Activated T-helper 9 cell treated with anti-CD3 and anti-CD28 coated beads, Interleukin-2, amount 50 U/mL, for 16 hours (primary cell): Measurements from ENCODE around the gene TTK.

Source experiments
- DNase-seq: peaks from one replicate; pipeline ENCODE4 v3.0.0-alpha.2; 2020; ENCODE audit warnings: low read depth

Gene TTK

DNA sequence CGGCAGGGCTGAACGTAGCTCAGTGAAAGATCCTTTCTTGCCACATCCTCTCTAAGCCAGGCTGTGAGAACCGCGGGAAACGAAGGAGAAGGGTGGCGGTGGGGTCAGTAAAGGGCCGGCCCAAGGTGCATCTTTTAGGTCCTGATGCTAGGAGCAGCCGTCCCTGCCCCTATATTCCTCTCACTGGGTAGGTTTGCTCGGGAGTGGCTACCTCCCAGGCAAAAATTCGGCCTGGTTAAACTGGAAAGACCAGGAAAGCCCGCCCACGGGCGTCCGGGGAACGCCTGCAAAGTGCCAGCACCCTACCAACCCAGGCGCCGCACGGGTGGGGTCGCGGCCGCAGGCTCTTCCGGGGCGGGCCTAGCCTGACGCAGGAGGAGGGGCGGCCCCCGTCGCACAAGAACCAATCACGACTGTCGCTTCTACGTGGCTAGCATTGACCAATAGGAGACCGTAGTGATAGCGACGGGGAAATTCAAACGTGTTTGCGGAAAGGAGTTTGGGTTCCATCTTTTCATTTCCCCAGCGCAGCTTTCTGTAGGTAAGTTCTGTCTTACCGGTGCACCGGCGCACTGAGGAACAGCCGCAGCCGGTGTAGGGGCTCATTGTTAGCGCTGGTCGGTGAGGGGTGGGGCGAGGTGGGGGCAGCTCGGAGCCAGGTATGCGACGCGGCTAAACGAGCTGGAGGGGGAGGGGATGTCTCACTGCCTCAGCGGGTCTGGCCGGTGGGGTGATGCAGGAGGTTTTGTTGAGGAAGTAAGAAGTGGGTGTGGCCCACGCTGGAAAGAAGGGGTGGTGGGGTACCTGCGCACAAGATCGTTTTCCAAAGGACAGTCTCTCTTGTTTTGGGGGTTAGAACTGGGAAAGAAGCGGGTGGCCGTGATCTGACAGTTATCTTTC, at the start of gene TTK:
TTK (plus strand) TSS at position 477 of the 900 bp plus-strand sequence. CDS start 1,195 bp downstream, outside the sequence.
- peak; percentile 86 for DNase-seq

DNA sequence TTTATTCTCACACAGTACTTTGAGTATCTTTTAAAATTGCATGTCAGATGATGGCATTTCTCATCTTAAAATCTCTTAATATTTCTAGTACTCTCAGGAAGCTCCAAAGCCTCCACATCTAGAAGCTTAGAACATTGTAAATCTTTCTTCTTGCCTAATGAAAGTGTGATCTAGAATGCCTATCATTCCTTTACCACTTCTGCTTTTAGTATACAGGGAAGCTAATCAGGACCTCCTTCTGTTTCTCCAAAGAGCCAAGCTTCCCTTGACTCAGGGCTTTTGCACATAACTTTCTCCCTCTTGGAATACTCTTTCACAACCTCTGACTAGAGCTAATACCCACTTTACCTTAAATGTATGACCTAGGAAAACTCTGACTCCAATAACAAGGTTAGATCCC, 49.6 kb upstream of the TTK start:
- no peak for DNase-seq

DNA sequence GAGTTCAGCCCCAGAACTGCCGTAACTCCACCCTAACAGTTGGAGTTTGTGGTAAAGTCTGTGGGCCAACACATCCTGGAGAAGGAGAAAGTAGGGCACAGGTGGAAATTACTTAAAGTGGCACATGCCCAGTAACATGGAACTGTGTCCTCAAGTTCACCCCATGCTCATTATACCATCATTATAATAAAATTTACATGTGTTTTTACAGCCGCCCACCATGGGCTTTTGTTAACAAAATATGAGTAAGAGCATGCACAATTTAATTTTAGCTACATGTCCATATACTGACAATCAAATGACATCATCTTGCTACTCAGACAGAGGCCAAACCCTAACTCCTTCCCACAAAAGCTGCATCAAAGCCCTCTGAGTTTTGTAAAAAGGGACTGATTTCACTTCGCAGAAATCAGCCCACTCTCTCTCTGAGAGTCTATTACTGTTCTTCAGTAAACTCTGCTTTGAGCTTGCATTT, 39.8 kb upstream of the TTK start:
- no peak for DNase-seq

DNA sequence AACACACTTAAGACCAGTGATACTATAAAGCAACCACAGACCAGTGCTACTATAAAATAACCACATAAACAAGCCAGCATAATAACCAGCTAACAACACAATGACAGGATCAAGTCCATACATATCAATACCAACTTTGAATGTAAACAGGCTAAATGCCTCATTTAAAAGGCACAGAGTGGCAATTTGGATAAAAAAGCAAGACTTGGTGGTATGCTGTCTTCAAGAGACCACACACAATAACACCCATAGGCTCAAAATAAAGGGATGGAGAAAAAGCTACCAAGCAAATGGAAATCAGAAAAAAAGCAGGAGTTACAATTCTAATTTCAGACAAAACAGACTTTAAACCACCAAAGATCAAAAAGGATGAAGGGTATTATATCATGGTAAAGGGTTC, 37.3 kb upstream of the TTK start:
- no peak for DNase-seq

DNA sequence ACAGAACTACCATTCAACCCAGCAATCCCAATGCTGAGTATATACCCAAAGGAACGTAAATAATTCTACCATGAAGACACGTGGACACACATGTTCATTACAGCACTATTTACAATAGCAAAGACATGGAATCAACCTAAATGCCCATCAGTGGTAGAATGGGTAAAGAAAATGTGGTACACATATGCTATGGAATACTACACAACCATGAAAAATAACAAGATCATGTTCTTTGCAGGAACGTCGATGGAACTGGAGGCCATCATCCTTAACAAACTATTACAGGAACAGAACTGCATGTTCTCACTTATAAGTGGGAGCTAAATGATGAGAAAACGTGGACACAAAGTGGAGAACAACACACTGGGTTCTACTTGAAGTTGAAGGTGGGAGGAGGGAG, 34.7 kb upstream of the TTK start:
- no peak for DNase-seq

DNA sequence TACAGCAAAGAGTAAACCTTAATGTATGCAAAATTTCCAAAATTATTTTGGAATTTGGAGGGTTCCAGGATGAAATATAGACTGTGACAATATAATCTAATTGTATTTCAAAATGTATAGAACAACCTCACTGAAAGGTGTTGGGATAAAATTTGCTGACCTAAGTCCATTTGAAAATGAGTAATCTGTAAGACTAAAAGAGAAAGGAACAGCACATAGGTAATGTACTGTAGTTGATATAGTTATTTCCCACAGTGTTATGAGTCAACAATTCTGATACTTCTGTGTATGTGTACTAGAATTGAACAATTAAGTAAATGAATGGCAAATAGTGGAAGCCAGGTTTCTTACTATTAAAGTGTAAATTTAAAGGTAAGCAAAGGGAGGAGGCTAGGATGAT, 33.3 kb upstream of the TTK start:
- no peak for DNase-seq

DNA sequence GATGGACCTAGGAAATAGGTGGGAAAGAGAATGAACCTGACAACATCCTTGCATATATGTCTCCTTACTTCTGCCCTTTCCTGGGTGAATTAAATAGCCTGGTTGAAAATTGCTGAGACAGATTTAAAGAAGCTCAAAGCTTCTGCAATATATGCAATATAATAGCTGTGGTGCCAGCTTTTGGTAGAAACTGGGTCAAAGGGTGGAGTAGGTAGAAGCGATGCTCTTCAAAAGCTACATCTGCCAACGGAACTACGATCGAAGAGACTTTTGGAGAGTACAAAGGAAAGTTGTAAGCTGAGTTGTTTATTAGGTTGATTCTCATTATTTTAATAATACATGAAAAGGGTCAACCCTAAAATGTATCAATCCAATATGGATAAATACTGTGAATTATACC, 22.8 kb upstream of the TTK start:
- no peak for DNase-seq

DNA sequence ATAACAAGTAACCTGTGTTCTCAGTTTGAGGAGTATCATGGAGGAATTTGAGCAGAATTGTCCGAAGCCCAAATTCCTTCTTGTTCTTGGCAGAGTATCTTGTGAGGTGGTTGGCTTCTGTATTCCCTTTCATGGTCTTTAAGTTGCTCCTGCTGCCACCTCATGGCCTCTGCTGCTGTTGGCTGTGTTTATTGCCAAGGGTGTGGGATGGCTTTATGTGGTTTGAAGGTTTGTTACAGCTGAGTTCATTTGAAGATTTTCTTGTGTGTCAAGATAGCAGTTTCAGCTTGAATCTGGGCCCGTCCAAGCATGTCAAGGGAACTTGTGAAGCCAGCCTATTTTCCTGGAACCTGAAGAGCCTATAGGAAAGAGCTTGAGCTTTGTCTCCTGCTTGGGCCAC, 20.2 kb upstream of the TTK start:
- DNase-seq, result no peak

DNA sequence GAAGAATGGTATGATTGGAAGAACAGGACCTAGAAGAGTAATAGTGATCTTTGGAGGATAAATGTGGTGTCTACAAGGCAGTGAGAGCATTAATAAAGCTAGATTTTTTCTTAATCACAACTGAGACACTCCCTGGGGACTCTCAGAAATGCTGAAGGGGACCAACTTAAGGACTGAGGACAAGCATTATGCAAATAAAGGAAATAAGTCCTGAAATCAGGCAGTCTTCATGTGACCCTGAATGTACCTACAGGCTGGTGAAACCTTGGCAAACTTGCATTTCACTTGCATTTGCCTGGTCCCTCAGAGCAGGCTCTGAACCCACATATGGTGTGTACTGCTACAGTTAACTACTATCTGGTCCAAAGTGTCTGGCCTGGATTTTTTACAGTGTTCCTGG, 19.3 kb upstream of the TTK start:
- DNase-seq, result no peak

DNA sequence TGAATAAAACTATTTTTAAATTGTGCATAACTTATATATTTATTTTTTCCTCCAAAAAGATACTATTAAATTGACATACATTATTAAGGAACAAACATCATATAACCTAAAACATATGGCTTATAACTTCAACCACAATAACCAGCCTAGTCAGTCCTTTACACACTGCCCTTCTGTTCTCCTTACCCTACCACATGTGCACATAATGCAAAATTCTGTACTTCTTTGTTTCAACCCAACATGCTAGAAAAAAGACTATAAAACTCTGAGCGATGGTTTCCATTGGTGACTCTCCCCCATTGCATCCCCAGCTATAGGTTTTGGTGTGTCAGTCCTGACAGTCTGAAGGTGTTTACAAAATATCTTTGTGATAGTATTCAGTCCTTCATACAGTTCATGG, 14.8 kb upstream of the TTK start:
- no peak for DNase-seq

DNA sequence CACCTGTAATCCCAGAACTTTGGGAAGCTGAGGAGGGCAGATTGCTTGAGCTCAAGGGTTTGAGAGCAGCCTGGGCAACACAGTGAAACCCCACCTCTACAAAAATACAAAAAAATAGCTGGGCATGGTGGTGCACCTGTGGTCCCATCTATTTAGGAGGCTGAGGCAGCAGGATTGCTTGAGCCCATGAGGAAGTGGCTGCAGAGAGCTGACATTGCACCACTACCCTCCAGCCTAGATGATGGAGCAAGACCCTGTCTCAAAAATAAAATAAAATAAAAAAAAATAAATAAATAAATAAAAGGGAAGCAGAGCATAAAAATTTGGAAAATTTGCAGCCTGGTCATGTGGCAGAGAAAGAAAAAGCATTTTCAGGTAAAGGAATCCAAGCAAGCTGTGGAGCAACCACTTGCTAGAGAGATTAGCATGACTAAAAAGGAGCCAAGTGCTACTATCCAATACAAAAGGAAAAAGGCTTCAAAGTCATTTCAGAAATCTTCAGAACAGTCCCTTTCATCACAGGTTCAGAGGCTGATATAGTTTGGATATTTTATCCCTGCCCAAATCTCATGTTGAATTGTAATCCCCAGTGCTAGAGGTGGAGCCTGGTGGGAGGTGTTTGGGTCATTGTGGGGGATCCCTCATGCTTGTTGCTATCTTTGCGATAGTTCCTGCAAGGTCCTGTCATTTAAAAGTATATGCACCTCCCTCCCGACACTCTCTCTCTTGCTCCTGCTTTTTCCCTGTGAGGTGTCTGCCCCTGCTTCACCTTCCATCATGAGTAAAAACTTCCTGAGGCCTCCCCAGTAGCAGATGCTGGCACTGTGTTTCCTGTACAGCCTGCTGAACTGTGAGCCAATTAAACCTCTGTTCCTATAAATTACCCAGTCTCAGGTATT, 11.2 kb upstream of the TTK start:
- DNase-seq, result no peak

DNA sequence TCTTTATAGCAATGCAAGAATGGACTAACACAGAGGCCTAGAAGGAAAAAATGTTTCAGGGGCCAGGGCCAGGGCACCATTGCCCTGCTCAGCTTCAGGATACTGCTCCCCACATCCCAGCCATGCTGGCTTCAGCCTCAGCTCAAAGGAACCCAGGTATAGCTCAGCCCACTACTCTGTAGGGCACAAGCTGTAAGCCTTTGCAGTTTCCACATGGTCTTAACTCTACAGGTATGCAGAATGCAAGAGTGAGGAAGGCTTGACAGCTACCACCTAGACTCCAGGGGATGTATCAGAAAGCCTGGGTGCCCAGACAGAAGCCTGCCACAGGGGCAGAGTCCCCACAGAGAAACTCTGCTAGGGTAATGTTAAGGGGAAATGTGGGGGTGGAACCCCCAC, 10.5 kb upstream of the TTK start:
- no peak for DNase-seq

DNA sequence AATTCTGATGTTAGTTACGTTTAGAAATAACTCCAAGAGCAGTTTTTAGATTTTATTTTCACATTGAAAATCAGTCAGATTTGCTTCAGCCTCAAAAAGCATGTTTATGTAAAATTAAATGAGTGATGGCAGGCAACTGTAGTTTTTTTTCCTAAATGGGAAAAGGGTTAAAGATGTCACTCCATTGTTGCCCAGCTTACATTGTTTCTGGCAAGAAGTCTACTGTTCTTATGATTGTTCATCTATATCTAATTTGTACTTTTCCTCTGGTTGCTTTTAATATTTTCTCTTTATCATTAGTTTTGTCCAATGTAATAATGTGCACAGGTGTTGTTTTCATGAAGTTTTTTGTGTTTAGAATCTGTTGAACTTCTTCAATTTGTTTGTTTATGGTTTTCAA, 6.7 kb upstream of the TTK start:
- DNase-seq, result no peak

DNA sequence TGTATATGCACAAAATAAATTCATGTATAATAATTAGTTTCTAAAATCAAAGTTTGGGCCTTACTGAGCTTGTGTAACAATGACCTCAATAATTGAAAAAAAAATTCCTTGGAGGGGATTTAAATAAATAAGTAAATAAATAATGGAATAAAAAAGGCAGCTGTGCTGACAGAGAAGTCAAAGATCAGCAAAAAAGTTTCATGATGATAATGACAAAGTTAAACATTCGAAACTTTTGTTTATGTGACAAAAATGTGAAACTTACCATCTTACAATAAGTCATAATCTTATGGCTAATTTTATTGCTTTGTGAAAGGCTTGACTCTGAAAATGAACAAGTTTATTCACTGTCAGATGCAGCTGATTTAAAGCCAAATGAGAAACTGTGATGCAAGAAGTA, 3.1 kb upstream of the TTK start:
- DNase-seq, result no peak

DNA sequence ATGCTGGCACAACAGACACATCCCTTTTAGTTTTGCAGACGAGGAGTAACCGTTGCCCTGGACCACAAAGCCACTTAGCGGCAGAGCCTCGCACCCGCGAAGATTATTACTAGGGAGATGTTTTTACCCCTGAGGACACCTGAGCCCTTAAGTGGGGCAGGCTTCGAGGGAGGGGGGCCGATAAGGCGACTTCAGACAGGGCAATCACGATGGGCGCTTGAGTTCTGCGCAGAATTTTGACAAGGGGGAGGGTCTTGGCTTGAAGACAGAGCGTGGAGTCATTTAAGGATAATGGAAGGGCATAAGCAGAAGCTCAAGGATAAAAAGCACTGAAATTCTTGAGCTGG, 650 bp upstream of the TTK start:
- DNase-seq, result peak; percentile 8

DNA sequence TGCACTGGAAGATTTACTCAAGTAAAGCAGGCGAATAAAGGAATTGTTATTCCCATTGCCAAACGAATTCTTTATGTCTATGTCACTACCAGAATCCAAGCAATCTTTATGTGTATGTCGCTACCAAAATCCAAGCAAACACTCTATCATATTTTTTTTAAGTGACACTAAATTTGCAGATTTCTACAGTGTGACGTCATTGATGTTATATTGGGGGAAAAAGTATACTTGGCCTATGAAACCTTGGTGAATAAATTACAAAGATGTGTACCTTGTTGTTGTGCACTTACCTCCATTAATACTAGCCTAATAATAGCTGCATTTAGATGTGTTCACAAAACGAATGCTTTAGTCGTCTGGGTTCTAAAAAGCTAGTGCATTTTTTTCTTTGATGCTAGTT, 957 bp downstream of the TTK start:
- no peak for DNase-seq

DNA sequence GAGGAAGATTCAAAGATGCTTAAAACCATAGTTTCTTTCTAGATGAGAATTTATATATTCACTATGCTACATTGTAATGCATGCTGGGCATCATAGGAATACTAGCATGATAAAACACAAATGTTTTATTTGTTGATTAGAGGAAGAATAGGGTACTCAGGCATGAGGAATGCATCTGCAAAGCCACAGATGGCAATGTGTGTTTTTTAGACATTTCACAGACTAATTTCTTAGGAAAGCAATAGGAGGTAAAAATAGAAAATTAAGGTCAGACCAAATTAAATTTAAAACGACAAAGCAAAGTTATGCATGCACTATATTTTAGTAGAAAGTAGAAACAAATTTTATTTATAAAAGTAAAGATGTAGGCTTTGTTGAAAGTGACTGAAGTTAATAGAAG, 2.1 kb downstream of the TTK start:
- no peak for DNase-seq

DNA sequence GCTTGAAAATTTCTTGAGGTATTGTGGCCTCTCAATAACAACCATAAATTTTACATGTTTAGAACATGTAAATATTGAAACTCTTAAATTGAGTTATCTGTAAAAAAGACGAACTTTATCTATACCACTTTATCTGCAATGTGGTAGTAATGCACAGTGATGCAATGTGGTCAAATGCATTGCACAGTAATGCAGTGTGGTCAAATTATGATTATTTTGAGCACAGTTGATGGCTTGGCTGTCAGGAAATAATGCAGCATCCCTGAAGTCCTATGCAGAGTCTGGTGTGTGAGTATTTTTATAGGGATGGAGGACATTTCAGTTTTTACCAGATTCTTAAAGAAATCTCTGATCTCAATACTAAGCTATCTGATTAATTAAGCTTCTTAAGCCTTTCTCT, 5.1 kb downstream of the TTK start:
- DNase-seq, result no peak

DNA sequence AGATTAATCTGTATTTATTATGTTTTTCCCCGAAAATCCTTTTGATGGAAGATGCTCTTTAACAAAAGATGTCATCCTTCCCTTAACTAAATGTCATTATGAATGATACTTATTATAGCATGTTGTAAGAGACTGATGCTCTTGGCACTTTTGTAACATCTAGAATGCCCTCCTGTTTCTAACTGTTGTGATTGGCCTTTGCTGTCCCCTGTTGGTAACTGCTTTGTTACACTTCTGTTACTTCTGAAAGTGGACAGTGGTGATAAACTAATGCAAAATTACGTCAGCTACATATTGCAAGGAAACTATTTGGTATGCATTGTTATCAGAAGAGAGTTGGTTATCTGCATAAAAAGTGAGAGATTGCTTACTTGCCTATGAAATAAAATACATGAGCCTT, 5.8 kb downstream of the TTK start:
- DNase-seq, result no peak

DNA sequence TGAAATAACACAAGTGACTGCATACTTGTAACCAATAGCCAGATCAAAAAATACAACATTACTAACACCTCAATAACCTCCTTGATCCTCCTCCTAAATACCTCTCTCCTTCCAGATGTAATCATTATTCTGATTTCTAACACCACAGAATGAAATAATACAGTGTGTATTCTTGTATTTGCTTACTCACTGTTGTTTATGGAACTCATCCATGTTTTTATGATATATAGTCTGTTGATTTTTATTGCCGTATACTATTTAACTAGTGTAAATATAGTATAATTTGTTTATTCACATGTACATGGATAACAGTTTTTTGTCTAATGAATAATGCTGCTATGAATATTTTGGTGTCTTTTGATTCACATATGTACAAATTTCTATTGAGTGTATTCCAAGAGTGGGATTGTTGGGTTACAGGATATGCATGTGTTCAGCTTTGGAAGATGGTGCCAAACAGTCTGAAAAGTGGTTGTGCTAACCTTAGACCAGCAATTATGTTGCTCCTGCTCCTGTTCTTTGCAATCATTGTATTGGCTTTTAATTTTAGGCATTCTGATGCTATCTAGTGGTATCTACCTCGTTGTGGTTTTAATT, 11.5 kb downstream of the TTK start:
- no peak for DNase-seq

DNA sequence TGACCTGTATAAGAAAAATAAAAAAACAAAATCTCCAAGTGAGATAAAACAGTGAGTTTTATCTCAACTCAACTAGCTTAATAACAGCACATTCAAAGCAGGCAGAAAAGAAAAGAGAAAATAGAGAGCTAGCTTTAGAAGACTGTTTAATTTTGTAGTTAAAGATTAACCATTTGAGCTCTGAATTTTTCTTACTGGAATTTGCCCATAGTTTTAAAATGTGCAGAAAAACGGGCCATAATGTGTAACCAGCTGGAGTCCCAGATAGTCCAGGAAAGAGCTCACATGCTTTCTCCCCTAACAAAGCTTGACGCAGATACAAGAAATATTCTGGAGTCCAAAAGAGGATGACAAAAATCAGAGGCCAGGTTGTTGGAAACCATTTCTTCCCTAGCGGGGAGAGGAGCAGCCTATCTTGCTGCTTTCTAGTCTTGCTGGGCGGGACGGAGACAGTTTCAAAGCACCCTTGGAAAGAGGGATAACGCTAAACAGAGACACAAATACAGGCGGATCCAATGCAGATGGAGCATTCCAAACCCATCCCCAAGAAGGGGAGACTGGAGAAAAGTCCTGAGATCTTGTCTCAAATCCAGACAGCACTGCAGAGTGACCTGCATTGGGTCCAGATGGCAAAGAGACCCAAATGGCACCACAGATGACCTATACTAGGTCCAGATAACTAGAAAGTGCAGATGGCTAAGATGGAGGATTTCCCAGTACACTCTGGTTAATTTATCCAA, 16.1 kb downstream of the TTK start:
- DNase-seq, result no peak

DNA sequence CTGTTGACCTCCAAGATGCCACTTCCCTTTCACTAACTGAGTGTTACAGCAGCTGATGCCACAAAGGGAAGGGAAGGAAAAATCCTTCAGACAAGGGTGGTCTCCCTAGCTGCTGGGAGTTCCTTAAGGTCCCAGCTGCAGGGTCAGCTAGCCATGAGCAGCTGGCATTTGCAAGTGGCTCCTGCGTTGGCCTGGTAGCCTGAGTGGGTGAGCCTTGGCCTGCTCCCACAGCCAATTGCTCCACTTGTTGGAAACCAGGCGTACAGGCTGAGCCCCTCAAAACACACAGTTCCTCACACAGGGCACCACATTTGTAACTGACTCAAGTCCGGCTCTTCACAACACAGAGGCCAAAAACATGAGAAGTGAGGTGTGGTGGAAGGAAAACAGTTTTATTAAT, 16.7 kb downstream of the TTK start:
- no peak for DNase-seq
